H9 (cell line): Measurements from ENCODE around the gene FCMR. TPM values are rescaled to one million over a fixed set of nuclear protein-coding genes. Genes with fewer than 3 reads are reported as not detected.

Source experiments
- DNase-seq: peaks from one replicate; pipeline ENCODE4 v3.0.0-alpha.2; 2017
- H2AFZ ChIP-seq: one replicate; pipeline ENCODE4 v1.6.1; 2013; ENCODE audit warnings: mild to moderate bottlenecking, low read length, control low read depth, moderate library complexity
- H2AK5ac ChIP-seq: 2 replicates; pipeline ENCODE4 v1.6.1; 2013; ENCODE audit warnings: low read length, control low read depth, mixed read lengths; ENCODE audit not compliant: insufficient read length
- H2BK120ac ChIP-seq: one replicate; pipeline ENCODE4 v1.6.1; 2013; ENCODE audit warnings: low read depth, mild to moderate bottlenecking, low read length, control low read depth, inconsistent platforms; ENCODE audit not compliant: poor library complexity, severe bottlenecking
- H2BK12ac ChIP-seq: 2 replicates; pipeline ENCODE4 v1.6.1; 2013; ENCODE audit warnings: low read length, control low read depth, mixed read lengths, low read depth; ENCODE audit not compliant: insufficient read length
- H2BK15ac ChIP-seq: 2 replicates; pipeline ENCODE4 v1.6.1; 2013; ENCODE audit warnings: low read depth, low read length, control low read depth
- H2BK20ac ChIP-seq: one replicate; pipeline ENCODE4 v1.6.1; 2013; ENCODE audit warnings: low read depth, mild to moderate bottlenecking, low read length, control low read depth, inconsistent platforms; ENCODE audit not compliant: poor library complexity, severe bottlenecking
- H2BK5ac ChIP-seq: 2 replicates; pipeline ENCODE4 v1.6.1; 2013; ENCODE audit warnings: low read length, control low read depth, mixed read lengths; ENCODE audit not compliant: insufficient read length
- H3K14ac ChIP-seq: 2 replicates; pipeline ENCODE4 v1.6.1; 2013; ENCODE audit warnings: low read length, control low read depth; ENCODE audit not compliant: insufficient read depth
- H3K18ac ChIP-seq: 2 replicates; pipeline ENCODE4 v1.6.1; 2013; ENCODE audit warnings: low read depth, mild to moderate bottlenecking, mixed read lengths, low read length, control low read depth; ENCODE audit not compliant: insufficient read length
- H3K23ac ChIP-seq: 2 replicates; pipeline ENCODE4 v1.6.1; 2013; ENCODE audit warnings: low read length, control low read depth, mixed read lengths, low read depth; ENCODE audit not compliant: insufficient read length
- H3K23me2 ChIP-seq: 2 replicates; pipeline ENCODE4 v1.6.1; 2013; ENCODE audit warnings: low read depth, mild to moderate bottlenecking, mixed read lengths, low read length, control low read depth; ENCODE audit not compliant: insufficient read length, poor library complexity, severe bottlenecking
- H3K27ac ChIP-seq: 2 replicates; pipeline ENCODE4 v1.5.1; 2013; ENCODE audit warnings: low read length, control low read depth, mixed read lengths, low read depth; ENCODE audit not compliant: insufficient read length
- H3K27me3 ChIP-seq: 2 replicates; pipeline ENCODE4 v1.6.1; 2013; ENCODE audit warnings: low read length, control low read depth, inconsistent platforms; ENCODE audit not compliant: insufficient read depth
- H3K4ac ChIP-seq: 2 replicates; pipeline ENCODE4 v1.6.1; 2013; ENCODE audit warnings: low read depth, mild to moderate bottlenecking, control low read depth, inconsistent platforms, low read length, moderate library complexity
- H3K4me1 ChIP-seq: 2 replicates; pipeline ENCODE4 v1.6.1; 2013; ENCODE audit warnings: low read length, control low read depth, inconsistent platforms; ENCODE audit not compliant: insufficient read depth
- H3K4me2 ChIP-seq: 2 replicates; pipeline ENCODE4 v1.6.1; 2013; ENCODE audit warnings: low read length, control low read depth, mixed read lengths; ENCODE audit not compliant: insufficient read length, insufficient read depth
- H3K56ac ChIP-seq: 2 replicates; pipeline ENCODE4 v1.6.1; 2013; ENCODE audit warnings: low read depth, mild to moderate bottlenecking, mixed read lengths, low read length, control low read depth; ENCODE audit not compliant: insufficient read length
- H3K79me1 ChIP-seq: 2 replicates; pipeline ENCODE4 v1.6.1; 2013; ENCODE audit warnings: low read depth, mild to moderate bottlenecking, moderate library complexity, low read length, control low read depth, inconsistent platforms; ENCODE audit not compliant: insufficient read depth, poor library complexity, severe bottlenecking
- H3K79me2 ChIP-seq: 2 replicates; pipeline ENCODE4 v1.6.1; 2013; ENCODE audit warnings: low read length, control low read depth, inconsistent platforms; ENCODE audit not compliant: insufficient read depth
- H3K9ac ChIP-seq: 2 replicates; pipeline ENCODE4 v1.6.1; 2013; ENCODE audit warnings: low read length, control low read depth, mixed read lengths; ENCODE audit not compliant: insufficient read length; ENCODE audit errors: extremely low read depth
- H3K9me3 ChIP-seq: one replicate; pipeline ENCODE4 v1.6.1; 2013; ENCODE audit warnings: low read depth, low read length, inconsistent platforms; ENCODE audit not compliant: control insufficient read depth
- H3T11ph ChIP-seq: one replicate; pipeline ENCODE4 v1.6.1; 2013; ENCODE audit warnings: mild to moderate bottlenecking, low read length, control low read depth, inconsistent platforms
- H4K20me1 ChIP-seq: one replicate; pipeline ENCODE4 v1.6.1; 2013; ENCODE audit not compliant: control insufficient read depth, insufficient read length, insufficient read depth
- H4K5ac ChIP-seq: 2 replicates; pipeline ENCODE4 v1.6.1; 2013; ENCODE audit warnings: low read depth, mild to moderate bottlenecking, mixed read lengths, low read length, control low read depth; ENCODE audit not compliant: insufficient read length
- H4K8ac ChIP-seq: replicated peaks from 2 replicates; pipeline ENCODE4 v1.6.1; 2013; ENCODE audit warnings: low read length, control low read depth, mixed read lengths, low read depth; ENCODE audit not compliant: insufficient read length
- H4K91ac ChIP-seq: 2 replicates; pipeline ENCODE4 v1.6.1; 2013; ENCODE audit warnings: low read depth, mild to moderate bottlenecking, moderate library complexity, mixed read lengths, low read length, control low read depth; ENCODE audit not compliant: insufficient read length
- H3K27ac Mint-ChIP-seq, 3 experiments: 2 replicates in 2 of 3; 3 replicates in 1 of 3; pipeline ENCODE4 v1.8.0; 2020 to 2021; ENCODE audit warnings: mixed read lengths in 3 of 3, mild to moderate bottlenecking in 1 of 3, moderate library complexity in 1 of 3
- H3K27me3 Mint-ChIP-seq: 2 replicates; pipeline ENCODE4 v1.8.0; 2021; ENCODE audit warnings: low read depth, mild to moderate bottlenecking, moderate library complexity, mixed read lengths
- H3K36me3 Mint-ChIP-seq, 3 experiments: 2 replicates in 2 of 3; 3 replicates in 1 of 3; pipeline ENCODE4 v1.8.0; 2020 to 2021; ENCODE audit warnings: low read depth in 3 of 3, mixed read lengths in 3 of 3; ENCODE audit not compliant: insufficient read depth in 1 of 3
- H3K4me1 Mint-ChIP-seq, 2 experiments: 2 replicates each; pipeline ENCODE4 v1.8.0; 2020; ENCODE audit warnings: mixed read lengths in 2 of 2
- H3K4me3 Mint-ChIP-seq, 2 experiments: 2 replicates in 1 of 2; 3 replicates in 1 of 2; pipeline ENCODE4 v1.8.0; 2020 to 2021; ENCODE audit warnings: mild to moderate bottlenecking in 2 of 2, mixed read lengths in 2 of 2, moderate library complexity in 1 of 2
- H3K9me3 Mint-ChIP-seq, 2 experiments: 2 replicates in 1 of 2; 3 replicates in 1 of 2; pipeline ENCODE4 v1.8.0; 2020; ENCODE audit warnings: mild to moderate bottlenecking in 2 of 2, mixed read lengths in 2 of 2, moderate library complexity in 1 of 2
- CTCF ChIP-seq: fragments of 200-600 bp; sonication (generic); conservative IDR thresholded peaks from 3 replicates; pipeline ENCODE4 v1.8.0; 2021; ENCODE audit warnings: antibody characterized with exemption, mild to moderate bottlenecking
- WGBS: extraction: QIAGEN DNeasy Blood & Tissue Kit; methylation state at CpG from one replicate; pipeline ENCODE4 v1.1.7; 2013; ENCODE audit warnings: missing lambda C conversion rate, low lambda C conversion rate, mixed read lengths; ENCODE audit not compliant: insufficient read length; ENCODE audit errors: extremely low coverage; 5-methylcytosine and 5-hydroxymethylcytosine counted together
- total RNA-seq: library from RNA; stranded (reverse); gene quantifications from 2 replicates; pipeline ENCODE4 v1.2.1, GENCODE V29; 2021

The FCMR gene
- total RNA-seq, 1 experiment from 2014 or later, result not detected

- Mint-ChIP-seq H3K27ac (no peak overlapping the region), H3K4me1 (peaks cover 5 to 16% of the 10 kb centered on the region in 2 experiments), H3K27me3 (peaks cover 51% of the 10 kb centered on the region), H3K4me3 (no peak overlapping the region), H3K36me3 (no peaks in the 10 kb centered on the region; a peak in 1 of 7 replicates), H3K9me3 (no peaks in the 10 kb centered on the region)
- H3K23ac ChIP-seq, result no peak overlapping the region
- no peak overlapping the region for H2BK12ac ChIP-seq
- H3K9ac ChIP-seq, result no peak overlapping the region
- no peak overlapping the region for H2BK15ac ChIP-seq
- no CpG with 5 or more reads among the region's 10 CpGs for WGBS
- H3K18ac ChIP-seq, result no peak overlapping the region
- no peak overlapping the region for H2BK120ac ChIP-seq
- no peak overlapping the region for H4K5ac ChIP-seq
- no peaks in the 10 kb centered on the region for H4K20me1 ChIP-seq
- no peak overlapping the region for H2AK5ac ChIP-seq
- H3K4me1 ChIP-seq, result 0 out of 2 replicates have a peak, but pooled peaks cover 3% of the 10 kb centered on the region
- H2BK5ac ChIP-seq, result no peak overlapping the region
- DNase-seq, result no peak
- peaks cover 11% of the 10 kb centered on the region; the same call in 1 of the 2 replicates for H3K27me3 ChIP-seq
- H4K91ac ChIP-seq, result no peak overlapping the region
- H3K23me2 ChIP-seq, result peaks cover 4% of the 10 kb centered on the region
- no peak overlapping the region for H3K56ac ChIP-seq
- no peak overlapping the region for H3K14ac ChIP-seq
- H3K79me2 ChIP-seq, result no peaks in the 10 kb centered on the region
- no peak overlapping the region for H2AFZ ChIP-seq
- TF ChIP-seq CTCF, result no peak
- H3K4me2 ChIP-seq, result no peak overlapping the region
- no peaks in the 10 kb centered on the region for H3K9me3 ChIP-seq
- H3T11ph ChIP-seq, result no peak overlapping the region
- H3K27ac ChIP-seq, result no peak overlapping the region
- H4K8ac ChIP-seq, result no peak overlapping the region
- H2BK20ac ChIP-seq, result no peak overlapping the region
- no peaks in the 10 kb centered on the region for H3K79me1 ChIP-seq
- no peak overlapping the region for H3K4ac ChIP-seq
Measured at GRCh38 chr1:206904423-206905142, 17.2 kb downstream of the FCMR start.
